ENCODE data around the gene MSN.
"Not testable (repeated sequence)": the region's sequence is repeated elsewhere in the genome, so short reads cannot be mapped to it uniquely, and the experiment has no call there.

MSN gene

DNA sequence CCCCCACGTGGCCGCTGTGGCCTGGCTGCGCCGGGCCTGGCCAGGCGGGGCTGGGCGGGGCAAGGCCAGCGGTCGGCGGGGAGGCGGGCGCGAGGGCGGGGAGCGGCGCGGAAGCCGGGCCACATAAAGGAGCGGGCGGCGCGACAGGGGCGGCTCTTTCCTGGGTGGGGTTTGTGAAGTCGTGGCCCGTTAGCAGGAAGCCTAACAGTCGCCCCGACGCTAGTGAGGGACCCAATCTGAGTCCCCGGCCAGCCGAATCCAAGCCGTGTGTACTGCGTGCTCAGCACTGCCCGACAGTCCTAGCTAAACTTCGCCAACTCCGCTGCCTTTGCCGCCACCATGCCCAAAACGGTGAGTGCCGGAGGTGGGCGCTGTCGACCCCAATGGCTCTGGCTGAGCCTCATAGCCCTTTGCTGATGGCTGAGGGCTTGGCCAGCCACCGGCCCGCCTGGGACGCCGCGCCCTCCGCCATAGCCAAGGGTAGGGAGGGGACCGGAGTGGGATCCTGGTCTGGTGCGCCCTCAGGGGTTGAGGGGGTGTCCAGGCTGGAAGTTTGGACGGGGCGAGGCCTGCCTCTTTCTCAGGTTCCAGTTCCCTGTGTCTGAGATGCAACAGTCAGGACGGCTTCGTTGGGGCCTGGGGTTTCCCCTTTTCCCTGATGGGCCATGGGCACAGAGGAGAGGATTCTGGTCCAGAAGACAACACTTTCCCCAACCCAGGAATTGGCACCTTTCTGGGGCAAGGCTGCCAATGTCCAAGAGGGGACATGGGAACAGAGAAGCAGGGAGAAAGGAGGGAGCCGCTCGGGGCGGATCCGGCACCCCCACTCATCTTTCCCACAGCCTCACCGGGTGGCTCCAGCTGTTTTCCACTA is at the start of gene MSN:
TSS of gene MSN (plus strand) at position 152 of the 874 bp plus-strand sequence. CDS start at position 340, 188 bp downstream.
- DNase-seq (ENCODE audit: low read depth), result peak; percentile 72

DNA sequence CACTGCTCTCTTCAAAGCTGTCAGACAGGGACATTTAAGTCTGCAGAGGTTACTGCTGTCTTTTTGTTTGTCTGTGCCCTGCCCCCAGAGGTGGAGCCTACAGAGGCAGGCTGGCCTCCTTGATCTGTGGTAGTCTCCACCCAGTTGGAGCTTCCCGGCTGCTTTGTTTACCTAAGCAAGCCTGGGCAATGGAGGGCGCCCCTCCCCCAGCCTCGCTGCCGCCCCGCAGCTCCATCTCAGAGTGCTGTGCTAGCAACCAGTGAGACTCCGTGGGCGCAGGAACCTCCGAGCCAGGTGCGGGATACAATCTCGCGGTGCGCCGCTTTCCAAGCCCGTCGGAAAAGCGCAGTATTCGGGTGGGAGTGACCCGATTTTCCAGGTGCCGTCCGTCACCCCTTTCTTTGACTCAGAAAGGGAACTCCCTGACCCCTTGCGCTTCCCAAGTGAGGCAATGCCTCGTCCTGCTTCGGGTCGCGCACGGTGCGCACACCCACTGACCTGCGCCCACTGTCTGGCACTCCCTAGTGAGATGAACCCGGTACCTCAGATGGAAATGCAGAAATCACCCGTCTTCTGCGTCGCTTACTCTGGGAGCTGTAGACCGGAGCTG is 47.3 kb upstream of the MSN start:
- not testable (repeated sequence) for DNase-seq (ENCODE audit: low read depth)

DNA sequence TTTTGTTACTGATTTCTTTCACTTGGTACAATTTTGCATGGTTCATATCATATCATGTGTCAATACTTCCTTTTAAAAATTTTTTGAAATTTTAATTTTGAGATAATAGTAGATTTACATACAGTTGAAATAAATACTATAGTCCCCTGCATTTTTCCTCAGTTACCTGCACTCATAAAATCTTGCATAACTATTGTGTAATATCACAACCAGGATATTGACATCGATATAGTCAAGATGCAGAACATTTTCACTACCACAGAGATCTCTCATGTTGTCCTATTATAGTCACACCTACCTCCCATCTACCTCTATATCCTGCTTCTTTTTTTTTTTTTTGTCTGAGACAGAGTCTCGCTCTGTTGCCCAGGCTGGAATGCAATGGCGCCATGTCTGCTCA is 36.7 kb upstream of the MSN start:
- DNase-seq (ENCODE audit: low read depth), result no peak

DNA sequence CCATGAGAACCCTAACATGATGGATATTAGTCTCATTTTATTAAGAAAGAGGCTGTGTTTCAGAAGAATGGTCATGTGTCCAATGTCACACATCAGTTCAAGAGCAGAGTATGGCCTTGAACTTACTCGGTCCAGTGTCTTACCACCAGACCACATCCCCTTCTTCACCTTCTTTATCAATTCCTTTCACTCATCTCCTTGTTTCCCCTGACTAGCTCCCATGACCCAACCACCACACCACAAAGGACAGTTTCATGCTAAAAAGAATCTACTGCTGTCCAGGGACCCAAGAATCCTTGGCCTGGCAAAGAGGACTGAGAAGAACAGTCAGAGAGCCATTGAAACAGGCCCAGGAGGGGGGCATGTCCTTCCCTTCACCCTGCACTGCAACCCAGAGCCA is 33.6 kb upstream of the MSN start:
- no peak for DNase-seq (ENCODE audit: low read depth)

DNA sequence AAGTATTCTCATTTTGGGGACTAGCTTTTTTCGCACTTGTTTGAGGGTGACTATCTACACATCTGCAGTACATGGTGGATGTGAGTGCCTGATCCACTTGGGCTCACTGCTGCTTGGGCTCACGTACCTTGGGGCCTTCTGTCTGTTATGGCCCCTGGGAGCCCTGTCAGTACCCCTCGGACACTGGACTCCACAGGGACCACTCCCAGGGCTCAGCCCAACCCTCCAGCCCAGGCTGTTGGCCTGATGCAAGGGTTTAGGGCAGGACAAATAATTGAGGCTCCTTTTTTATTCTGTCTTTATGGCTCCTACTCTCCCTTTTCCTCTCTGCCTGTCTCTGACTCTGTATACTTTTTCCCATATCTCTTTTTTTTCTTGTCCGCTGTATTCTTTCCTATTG is 32.7 kb upstream of the MSN start:
- no peak for DNase-seq (ENCODE audit: low read depth)

DNA sequence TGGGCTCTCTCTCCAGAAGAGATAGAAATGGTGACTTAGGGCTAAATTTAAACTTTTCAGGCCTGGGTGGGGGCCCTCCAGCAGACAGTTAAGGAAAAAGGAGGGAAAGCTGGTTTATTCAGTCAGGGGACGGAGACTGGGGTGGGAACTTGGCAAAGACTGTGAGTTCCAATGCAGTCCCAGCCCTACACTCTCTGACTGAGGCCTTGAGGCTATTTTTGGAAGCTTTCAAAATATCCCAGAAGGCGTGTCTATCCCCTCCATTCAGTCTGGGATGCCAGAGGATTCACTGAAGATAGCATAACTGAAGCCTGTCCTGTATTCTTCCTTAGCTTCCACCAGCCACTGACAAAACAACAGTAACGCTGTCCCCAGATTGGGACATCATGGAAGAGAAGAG is 32.1 kb upstream of the MSN start:
- peak; percentile 3 for DNase-seq (ENCODE audit: low read depth)

DNA sequence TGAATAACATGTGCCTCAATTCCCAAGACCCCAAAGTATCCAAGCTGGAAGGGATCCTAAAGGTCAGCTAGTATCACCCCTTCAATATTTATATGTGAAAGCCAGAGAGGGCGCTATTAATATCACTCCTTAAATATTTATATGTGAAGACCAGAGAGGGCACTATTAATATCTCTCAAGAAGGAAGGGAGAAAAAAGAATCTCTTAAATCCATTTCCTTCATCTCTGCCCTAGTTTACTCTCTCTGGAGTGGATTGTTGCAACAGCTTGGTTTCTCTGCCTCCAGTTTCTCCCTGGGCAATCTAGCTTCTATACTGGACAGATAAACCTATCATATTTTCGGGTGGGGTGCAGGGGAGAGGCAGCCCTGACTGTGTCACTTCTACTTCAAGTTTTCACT is 31.6 kb upstream of the MSN start:
- DNase-seq (ENCODE audit: low read depth), result no peak

DNA sequence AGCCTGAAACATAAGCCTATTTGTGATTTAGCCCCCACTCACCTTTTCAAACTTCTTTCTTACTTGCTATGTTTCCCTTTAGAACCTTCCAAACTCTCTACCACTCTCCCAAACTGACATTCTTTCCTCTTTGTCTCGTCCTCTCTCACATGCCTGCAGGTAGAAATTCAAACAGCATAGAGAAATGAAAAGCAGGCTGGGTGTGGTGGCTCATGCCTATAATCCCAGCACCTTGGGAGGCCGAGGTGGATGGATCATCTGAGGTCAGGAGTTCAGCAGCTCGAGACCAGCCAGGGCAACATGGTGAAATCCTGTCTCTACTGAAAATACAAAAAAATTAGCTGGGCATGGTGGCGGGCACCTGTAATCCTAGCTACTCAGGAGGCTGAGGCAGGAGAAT is 31.2 kb upstream of the MSN start:
- not testable (repeated sequence) for DNase-seq (ENCODE audit: low read depth)

DNA sequence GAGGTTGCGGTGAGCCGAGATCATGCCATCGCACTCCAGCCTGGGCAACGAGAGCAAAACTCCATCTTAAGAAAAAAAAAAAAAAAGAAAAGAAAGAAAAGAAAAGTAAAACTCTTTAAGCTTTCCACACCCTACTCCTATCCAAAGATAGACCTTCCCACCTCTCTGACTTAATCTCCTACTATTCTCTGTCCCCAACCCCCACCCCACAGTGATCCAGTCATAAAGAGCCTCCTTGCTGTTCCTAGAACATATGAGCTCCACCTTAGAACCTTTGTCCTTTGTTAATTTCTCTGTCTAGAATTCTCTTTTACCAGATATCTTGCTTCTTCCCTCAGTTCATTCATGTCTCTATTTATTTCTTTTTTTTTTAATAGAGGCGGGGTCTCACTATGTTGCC is 30.1 kb upstream of the MSN start:
- DNase-seq (ENCODE audit: low read depth), result no peak

DNA sequence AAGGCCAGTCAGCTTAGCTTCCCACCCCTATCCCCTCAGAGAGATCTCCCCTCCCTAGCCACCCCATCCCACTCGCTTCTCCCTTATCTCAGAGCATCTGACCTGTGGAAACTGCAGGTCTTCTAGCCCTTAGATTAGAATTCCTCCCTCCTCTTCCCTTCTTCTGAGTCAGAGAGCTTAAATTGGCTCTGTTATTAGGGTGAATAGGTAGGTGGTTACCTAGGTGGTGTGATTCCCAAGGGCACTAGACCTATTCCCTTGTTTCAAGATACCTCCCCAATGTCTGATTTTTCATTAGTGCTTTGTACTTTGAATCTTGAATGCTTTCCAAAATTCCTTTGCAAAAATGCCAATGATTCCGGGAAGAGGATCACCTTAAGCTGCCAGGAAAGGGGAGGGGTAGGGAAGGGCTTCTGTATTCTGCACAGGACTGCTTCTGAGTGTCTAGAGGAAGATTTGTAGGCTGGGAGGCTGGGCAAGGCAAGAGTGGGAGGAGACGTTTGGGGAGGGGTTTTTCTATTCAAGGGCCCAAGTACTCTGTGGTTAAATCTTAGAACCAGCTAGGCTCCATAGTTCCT is 24.5 kb upstream of the MSN start:
- no peak for DNase-seq (ENCODE audit: low read depth)

DNA sequence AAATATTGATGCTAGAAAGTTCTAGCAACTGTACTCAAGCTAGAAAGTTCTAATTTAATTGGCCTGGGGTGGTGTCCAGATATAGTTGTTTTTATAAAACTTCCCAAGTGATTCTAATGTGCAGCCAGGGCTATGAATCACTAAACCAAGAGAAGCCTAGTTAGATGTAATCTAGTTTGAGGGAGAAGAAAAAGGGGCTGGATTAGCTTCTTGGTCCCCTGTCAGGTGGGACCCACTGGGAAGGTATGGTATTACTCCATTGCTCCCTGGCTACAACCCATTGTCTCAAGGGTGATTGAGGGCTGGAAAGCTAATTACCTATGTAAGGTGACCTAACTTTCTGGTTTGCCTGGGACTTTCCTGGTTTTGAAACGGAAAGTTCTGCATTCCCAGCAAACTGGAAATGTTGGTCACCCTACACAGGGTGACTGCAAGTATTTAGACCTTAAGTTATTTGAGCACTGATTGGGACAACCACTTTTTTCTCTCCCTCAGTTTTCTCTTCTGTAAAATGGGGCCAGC is 23.9 kb upstream of the MSN start:
- DNase-seq (ENCODE audit: low read depth), result no peak

DNA sequence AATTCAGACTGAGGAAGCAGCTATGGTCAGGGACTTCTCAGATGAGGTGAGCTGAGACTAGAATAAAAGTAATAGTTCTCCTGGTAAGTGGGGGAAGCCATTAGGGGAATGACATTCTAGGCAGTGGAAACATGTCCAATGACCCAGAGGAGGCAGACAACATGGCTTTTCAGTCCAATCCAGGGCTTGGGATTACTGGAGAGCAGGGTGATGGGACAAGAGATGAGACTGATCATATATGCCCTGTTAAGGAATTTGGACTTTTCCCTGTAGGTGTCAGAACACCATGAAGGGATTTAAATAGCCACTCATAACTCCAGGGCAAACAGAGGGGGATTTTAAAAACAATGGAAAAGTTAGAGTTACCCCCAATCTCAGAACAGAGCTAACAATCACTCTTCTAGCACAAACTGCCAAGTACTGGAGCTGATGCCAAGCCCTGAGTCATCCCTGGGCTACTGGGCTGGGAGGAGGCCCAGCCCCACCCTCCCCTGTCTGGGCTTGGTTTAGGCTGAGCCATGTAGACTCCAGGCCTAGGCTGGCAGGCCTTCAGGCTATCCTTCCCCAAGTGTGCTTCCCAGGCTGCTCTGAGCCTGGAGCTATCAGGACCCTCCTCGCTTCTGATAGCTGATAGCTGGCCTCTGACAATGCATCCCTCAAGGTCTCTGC is 22.7 kb upstream of the MSN start:
- DNase-seq (ENCODE audit: low read depth), result peak; percentile 77

DNA sequence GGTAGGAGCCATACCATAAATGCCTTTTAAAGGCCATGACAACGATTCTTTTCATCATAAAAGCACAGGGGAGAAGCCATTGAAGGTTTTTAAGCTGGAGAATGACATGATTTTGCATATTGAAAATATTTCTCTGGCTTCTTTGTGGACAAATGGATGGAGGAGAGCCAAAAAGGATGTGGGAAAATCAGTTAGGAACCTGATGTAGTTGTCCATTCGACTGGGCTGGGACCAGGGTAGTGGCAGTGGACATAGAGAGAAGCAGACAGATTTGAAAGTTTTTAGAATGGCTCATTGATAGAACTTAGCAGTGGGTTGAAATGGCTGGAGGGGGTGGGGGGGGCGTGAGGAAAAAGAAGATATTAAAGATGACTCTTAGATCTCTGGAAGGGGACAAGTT is 19.7 kb upstream of the MSN start:
- no peak for DNase-seq (ENCODE audit: low read depth)

DNA sequence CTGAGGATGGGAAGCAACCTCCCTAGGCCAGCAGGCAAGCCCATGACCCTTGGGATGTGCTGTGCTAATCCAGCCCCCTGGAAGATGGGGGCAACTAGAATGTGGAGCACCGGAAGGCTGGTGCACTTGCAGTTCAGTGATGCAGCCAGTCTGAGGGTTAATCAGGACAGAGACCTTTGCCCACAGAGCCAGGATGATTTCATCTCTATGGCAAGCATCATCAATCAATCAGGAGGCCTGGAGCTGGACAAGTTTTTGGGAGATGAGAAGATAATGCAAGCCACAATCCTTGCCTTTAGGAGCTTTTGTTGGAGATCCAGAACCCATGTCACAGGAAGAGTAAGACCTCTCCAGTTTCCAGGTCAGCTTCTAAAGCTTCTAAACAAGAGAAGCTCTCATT is 15.4 kb upstream of the MSN start:
- DNase-seq (ENCODE audit: low read depth), result no peak

DNA sequence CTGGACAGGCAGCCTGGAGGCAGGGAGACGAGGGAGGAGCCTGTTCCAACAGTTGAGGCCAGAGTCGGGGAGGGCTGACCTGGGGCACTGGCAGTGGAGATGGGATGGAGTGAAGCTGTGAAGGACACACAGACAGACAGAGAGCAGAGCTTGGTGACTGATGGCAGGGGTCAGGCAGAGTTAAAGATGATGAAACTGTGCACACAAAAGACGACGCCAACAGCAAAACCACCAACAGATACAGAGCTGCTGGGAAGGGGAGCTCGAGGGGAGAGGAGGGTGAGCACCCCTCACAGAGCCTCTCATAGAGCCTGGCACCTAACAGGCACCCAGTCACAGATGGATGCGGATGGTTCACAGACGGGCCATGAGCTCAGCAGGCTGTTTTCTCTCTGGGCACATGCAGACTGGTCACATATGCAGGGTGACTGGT is 10.4 kb upstream of the MSN start:
- not testable (repeated sequence) for DNase-seq (ENCODE audit: low read depth)

DNA sequence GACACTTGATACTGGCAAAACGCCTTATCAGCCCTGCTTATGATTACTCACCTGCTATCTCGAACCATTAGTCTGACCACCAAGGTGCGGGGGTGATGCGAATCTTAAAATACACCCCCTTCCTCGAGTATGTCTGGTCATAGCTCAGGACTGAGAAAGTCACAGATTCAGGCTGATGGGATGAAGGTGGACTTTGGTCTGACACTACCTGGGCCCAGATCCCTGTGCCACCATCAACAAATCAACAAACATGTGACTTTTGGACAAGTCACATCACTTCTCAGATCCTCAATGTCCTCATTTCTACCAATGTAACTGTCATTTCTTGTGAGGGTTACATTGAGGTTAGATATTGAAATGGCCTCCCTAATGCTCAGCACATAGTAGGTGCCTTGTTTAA is 9.8 kb upstream of the MSN start:
- DNase-seq (ENCODE audit: low read depth), result no peak

DNA sequence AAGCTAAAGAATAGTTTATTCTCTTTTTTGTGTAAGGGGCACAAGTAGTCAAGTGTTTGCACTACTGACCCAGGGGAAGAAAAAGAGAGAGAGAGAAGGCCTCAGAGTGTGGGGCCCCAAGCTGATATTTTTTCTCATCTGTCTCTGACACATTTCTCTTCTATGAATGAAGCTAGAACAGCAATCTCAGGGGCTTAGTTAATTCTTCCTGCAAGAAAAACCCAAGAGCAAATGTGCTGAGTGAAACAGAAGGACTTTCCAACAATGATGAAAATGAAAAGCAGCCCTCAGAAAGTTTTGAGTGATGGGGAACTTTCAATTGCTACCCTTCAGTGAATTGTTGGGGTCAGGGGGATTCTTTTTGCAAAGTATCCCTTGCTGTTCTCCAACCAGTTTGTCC is 9.2 kb upstream of the MSN start:
- DNase-seq (ENCODE audit: low read depth), result no peak

DNA sequence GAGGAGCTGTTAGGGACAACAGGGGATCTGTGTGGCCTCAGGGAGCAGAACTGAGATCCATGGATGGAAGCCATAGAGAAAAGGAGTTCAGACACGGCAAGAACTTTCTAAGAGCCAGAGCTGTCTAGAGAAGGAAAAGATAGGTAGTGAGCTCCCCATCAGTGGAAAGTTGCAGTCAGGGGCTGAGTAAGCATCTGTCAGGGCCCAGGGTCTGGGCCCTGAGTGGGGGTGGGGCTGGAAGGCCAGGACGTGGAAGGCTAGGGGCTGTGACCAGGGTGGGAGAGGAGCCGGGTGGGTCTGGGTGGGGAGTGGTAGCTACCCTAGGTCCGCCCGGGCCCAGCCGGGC is 324 bp upstream of the MSN start:
- DNase-seq (ENCODE audit: low read depth), result no peak

DNA sequence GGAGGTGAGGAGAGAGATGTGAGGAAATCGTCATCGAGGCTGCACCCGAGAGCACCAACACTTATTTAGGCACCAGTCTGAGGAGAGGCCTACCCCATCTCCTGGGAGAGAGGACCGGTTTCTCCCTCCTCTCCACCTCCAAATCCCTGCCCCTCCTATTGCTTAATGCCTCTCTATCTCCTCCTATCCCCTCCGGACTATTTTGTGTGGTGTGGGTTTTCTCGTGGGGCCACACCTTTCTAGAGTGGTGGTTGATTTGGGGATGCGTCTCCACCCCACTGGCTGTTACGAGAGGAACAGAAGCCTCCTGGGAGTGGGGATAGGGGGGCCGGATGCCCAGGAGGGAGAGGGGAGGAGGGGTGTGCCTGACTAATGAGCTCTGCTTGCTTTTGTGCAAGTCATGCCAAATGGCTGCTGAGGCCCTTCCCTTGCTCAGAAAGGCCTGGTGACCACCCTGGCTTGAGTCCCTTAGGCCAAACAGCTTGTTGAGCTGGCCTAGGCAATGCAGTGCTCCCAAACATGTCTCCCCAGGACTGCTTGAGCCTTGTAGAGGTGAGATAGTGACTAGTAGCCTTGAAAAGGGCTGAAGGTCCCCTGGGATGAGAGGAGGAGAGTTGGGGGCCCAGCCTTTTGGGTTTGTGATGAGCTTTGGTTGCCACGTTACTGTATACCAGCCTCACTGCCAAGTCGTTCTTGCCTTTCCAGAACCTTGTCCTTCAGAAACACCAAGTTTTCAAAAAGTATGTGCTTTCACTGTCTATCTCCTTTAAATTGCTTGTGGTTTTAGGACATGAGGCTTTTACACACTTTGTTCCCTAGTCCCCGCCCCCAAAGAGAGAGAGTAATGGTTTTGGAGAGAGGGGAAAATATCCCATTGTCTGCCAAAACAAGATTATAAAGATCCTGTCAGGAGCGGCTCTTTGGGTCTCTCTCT is 1.2 kb downstream of the MSN start:
- DNase-seq (ENCODE audit: low read depth), result peak; percentile 91

DNA sequence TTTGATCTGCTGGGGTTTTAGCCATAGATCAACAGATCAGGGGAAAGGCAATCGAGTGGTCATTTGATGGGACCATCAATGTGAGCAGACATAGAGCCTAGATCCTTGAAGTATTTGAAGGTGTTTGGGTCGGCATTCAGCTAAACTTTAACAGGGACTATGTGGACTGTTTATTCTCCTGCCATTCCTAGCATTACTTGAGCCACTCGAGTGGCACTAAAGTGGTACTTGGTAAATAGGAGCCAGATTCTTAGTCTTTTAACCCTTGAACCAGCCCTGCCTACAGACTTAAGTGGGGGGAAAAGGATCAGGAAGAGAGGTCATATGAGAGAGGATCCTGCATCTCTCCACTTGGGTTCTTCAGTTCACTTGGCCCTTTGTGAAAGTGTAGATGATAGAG is 3.8 kb downstream of the MSN start:
- DNase-seq (ENCODE audit: low read depth), result no peak

DNA sequence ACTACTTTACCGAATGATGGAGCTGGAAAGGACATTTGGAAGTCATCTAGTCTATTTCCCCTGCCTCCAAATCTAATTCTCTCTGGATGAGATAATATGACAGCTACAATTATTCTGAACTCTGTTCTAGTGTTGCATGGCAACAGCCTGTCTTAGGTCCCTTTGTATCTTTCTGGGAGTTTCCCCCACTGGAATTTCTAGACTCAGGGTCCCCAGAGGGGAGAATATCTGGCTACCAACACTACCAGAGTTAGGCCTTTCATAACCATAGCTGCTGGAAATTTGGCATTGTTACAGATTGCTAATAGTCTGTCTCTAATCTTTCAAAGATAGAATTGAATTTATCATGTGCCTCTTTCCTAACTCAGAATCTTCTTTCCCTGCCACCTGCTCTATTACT is 4.5 kb downstream of the MSN start:
- DNase-seq (ENCODE audit: low read depth), result peak; percentile 38

DNA sequence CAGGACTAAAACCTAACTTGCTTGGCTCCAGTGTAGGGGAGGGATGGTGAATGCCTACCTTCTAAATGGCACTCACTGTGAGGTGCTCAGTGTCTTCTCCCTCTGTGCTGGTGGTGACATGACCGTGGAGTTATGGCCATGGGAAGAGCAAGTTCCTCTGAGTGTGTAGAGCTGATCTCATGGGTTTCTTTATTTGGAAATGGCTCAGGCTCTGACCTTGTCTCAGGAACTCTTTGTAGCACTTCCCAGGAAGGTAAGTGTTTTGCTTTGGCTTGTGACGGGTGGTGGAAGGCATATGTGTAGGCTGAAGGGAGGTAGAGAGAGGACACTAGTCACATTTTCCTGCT is 6.4 kb downstream of the MSN start:
- DNase-seq (ENCODE audit: low read depth), result no peak
